ENCODE results near the gene NIT1.

The NIT1 gene

DNA sequence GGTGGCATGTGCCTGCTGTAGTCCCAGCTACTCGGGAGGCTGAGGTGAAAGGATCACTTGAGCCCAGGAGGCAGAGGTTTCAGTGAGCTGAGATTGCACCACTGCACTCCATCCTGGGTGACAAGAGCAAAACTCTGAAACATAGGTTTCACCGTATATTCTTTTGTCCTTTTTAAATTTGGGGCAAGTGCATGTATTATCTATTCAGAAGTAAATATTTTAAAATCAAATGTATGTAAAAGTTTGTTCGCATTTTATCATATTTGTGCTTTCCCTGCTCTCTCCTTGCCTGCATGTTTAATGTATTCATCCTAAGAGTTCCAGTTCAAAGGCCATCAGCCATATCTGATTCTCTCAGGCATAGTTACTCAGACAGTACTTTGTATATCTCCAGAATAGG, 27.9 kb downstream of the NIT1 start:
- TF ChIP-seq, protein P1, sequence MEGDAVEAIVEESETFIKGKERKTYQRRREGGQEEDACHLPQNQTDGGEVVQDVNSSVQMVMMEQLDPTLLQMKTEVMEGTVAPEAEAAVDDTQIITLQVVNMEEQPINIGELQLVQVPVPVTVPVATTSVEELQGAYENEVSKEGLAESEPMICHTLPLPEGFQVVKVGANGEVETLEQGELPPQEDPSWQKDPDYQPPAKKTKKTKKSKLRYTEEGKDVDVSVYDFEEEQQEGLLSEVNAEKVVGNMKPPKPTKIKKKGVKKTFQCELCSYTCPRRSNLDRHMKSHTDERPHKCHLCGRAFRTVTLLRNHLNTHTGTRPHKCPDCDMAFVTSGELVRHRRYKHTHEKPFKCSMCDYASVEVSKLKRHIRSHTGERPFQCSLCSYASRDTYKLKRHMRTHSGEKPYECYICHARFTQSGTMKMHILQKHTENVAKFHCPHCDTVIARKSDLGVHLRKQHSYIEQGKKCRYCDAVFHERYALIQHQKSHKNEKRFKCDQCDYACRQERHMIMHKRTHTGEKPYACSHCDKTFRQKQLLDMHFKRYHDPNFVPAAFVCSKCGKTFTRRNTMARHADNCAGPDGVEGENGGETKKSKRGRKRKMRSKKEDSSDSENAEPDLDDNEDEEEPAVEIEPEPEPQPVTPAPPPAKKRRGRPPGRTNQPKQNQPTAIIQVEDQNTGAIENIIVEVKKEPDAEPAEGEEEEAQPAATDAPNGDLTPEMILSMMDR (IDR thresholded peaks at IDR 0.05; ENCODE audit: borderline replicate concordance, control extremely low read depth, extremely low read depth, insufficient read depth, missing control alignments): no peak
- no peak for DNase-seq (ENCODE audit: low spot score)
- in situ Hi-C loops (cut with MboI; ENCODE audit: low sequenced_read_pairs, unreplicated experiment): no loop called here

DNA sequence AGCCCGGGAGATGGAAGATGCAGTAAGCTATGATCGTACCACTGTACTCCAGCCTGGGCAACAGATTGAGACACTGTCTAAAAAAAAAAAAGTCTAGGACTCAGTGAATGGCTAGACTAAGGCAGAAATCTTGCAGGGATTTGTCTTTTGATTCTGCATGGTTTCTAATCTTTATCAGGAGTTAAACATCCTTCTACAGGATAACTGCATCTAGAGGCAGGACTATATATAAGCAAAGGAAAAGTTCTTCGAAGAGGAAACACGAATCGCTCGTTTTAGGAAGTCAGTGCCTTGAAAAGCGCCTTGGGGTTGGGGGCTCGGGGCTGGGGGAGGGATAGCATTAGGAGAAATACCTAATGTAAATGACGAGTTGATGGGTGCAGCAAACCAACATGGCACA, 35.3 kb downstream of the NIT1 start:
- DNase-seq (ENCODE audit: low spot score): no peak
- TF ChIP-seq, protein P1 (IDR thresholded peaks at IDR 0.05; ENCODE audit: borderline replicate concordance, control extremely low read depth, extremely low read depth, insufficient read depth, missing control alignments): no peak
- in situ Hi-C loops (cut with MboI; ENCODE audit: low sequenced_read_pairs, unreplicated experiment): no loop called here

DNA sequence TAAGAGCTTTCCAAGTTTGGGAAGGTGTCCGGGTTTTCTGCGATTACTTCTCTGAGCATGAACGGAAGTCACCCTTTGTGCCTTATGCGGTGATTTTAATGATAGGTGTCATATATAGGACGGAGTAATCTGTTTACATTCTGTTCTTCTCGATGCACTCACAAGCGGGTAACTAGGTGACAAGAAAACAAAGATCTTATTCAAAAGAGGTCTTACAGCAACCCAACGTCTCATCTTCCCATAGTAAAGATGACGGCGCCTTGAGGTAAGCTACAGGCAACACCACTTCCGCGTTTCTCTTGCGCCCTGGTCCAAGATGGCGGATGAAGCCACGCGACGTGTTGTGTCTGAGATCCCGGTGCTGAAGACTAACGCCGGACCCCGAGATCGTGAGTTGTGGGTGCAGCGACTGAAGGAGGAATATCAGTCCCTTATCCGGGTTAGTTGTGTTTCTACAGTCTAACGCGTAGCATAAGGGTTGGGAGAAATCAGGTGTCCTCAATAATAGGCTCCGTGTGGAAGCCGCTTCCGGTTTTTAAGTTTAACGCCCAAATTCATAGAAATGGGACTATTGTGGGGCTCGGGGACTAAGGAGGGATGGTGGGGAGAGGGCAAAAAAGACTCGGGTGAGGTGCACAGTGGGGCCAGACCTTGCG, 35.9 kb downstream of the NIT1 start, which contains the start of gene UFC1:
Gene UFC1 (plus strand): TSS at position 297 of the 656 bp plus-strand sequence. CDS start 20 bp downstream, at position 317.
- TF ChIP-seq, protein P1 (IDR thresholded peaks at IDR 0.05; ENCODE audit: borderline replicate concordance, control extremely low read depth, extremely low read depth, insufficient read depth, missing control alignments): no peak
- DNase-seq (ENCODE audit: low spot score): peak; percentile 90
- in situ Hi-C loops (cut with MboI; ENCODE audit: low sequenced_read_pairs, unreplicated experiment): no loop called here

DNA sequence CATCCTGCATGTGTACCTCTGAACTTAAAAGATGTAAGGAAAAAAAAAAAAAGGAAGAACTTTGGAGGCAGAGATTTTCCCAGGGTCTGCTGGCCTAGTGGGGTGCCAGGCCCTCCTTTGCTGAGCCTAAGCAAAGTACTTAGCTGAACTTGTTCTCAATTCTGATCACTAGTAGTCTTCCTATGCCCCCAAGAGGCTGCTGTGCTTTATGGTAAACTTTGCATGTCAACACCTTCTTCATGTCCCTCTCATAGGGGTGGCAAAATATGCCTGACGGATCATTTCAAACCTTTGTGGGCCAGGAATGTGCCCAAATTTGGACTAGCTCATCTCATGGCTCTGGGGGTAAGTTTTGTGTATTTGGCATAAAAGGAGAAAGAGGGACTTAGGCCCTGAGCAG, 40.0 kb downstream of the NIT1 start:
- DNase-seq (ENCODE audit: low spot score): no peak
- TF ChIP-seq, protein P1 (IDR thresholded peaks at IDR 0.05; ENCODE audit: borderline replicate concordance, control extremely low read depth, extremely low read depth, insufficient read depth, missing control alignments): no peak
- in situ Hi-C loops (cut with MboI; ENCODE audit: low sequenced_read_pairs, unreplicated experiment): no loop called here

DNA sequence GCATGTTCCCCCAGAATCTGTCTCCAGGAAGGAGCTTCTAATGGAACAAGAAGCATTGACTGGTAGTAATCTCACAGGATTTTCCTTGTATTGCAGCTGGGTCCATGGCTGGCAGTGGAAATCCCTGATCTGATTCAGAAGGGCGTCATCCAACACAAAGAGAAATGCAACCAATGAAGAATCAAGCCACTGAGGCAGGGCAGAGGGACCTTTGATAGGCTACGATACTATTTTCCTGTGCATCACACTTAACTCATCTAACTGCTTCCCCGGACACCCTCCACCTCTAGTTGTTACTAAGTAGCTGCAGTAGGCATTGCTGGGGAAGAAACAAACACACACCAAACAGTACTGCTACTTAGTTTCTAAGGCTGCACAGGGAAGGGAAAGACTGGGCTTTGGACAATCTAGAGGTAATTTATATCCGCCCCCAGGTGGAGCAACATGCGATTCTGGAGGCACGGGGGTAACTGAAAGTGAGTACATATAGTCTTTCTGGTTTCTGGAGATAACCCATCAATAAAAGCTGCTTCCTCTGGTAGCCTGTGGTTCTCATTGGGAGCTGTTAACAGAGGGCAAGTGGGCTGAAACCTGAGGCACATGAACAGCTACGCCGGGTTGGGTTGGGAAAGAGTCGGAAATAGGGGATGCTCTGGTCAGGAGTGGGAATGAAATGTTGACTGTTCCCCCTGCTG, 40.6 kb downstream of the NIT1 start:
- TF ChIP-seq, protein P1 (IDR thresholded peaks at IDR 0.05; ENCODE audit: borderline replicate concordance, control extremely low read depth, extremely low read depth, insufficient read depth, missing control alignments): no peak
- DNase-seq (ENCODE audit: low spot score): no peak
- in situ Hi-C loops (cut with MboI; ENCODE audit: low sequenced_read_pairs, unreplicated experiment): no loop called here

- TF ChIP-seq, protein P1 (IDR thresholded peaks at IDR 0.05; ENCODE audit: borderline replicate concordance, control extremely low read depth, extremely low read depth, insufficient read depth, missing control alignments): no peak
- peak; percentile 97 for DNase-seq (ENCODE audit: low spot score)
- in situ Hi-C loops (cut with MboI; ENCODE audit: low sequenced_read_pairs, unreplicated experiment): no loop called here
Observed at GRCh38 chr1:161159087-161159912, 41.4 kb downstream of the NIT1 start, which contains the start of gene USP21. TSS of gene USP21 (plus strand) at chr1:161159500. CDS start at chr1:161160641, 1,141 bp downstream.

All from GM13976 (cell line).